ENCODE data around the gene USP47.
A peak's percentile ranks its signal among the peaks of the same experiment; 100 is the strongest.

Gene USP47

DNA sequence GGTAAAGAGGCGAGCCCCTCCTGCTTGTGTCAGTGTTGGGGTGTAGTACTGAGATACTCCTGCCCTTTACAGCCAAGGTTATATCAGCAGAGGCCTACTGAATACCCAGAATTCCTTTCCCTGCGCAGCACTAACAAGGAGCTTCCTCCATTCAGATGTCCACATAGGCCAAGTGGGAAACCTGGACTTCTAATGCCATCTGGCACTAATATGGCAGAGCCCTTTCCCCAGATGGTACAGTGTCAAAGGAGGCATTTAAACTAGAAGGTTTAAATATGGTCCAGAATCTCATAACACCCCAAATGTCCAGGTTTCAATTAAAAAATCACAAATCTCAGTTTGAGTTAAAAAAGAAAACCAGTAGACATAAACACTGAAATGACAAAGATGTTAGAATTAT, 68.8 kb downstream of the USP47 start:
- DNase-seq (ENCODE audit: low read depth) = no peak
- TF ChIP-seq, protein P1, sequence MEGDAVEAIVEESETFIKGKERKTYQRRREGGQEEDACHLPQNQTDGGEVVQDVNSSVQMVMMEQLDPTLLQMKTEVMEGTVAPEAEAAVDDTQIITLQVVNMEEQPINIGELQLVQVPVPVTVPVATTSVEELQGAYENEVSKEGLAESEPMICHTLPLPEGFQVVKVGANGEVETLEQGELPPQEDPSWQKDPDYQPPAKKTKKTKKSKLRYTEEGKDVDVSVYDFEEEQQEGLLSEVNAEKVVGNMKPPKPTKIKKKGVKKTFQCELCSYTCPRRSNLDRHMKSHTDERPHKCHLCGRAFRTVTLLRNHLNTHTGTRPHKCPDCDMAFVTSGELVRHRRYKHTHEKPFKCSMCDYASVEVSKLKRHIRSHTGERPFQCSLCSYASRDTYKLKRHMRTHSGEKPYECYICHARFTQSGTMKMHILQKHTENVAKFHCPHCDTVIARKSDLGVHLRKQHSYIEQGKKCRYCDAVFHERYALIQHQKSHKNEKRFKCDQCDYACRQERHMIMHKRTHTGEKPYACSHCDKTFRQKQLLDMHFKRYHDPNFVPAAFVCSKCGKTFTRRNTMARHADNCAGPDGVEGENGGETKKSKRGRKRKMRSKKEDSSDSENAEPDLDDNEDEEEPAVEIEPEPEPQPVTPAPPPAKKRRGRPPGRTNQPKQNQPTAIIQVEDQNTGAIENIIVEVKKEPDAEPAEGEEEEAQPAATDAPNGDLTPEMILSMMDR (IDR thresholded peaks at IDR 0.05; ENCODE audit: insufficient read depth, low read depth, low read length, missing control alignments) = no peak
- H3K4me3 ChIP-seq (ENCODE audit: low read length) = no peak overlapping the region

DNA sequence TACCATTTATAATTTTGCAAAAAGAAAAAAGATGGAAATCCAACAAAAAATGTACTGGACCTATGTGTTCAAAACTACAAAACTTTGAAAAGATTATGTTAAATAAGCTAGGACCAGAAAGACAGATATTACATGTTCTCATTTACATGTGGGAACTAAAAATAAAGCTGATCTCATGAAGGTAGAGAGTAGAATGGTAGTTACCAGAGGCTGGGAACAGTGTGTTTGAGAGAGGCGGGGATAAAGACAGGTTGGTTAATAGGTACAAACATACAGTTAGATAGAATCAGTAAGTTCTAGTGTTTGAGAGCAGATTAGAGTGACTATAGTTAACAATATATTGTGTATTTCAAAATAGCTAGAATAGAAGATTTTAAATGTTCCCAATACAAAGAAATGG, 71.6 kb downstream of the USP47 start:
- no peak for DNase-seq (ENCODE audit: low read depth)
- no peak overlapping the region for H3K4me3 ChIP-seq (ENCODE audit: low read length)
- TF ChIP-seq, protein P1 (IDR thresholded peaks at IDR 0.05; ENCODE audit: insufficient read depth, low read depth, low read length, missing control alignments) = no peak

- TF ChIP-seq, protein P1 (IDR thresholded peaks at IDR 0.05; ENCODE audit: insufficient read depth, low read depth, low read length, missing control alignments) = no peak
- DNase-seq (ENCODE audit: low read depth) = no peak
- no peak overlapping the region for H3K4me3 ChIP-seq (ENCODE audit: low read length)
Measured at GRCh38 chr11:11915625-11916024, 73.9 kb downstream of the USP47 start.

DNA sequence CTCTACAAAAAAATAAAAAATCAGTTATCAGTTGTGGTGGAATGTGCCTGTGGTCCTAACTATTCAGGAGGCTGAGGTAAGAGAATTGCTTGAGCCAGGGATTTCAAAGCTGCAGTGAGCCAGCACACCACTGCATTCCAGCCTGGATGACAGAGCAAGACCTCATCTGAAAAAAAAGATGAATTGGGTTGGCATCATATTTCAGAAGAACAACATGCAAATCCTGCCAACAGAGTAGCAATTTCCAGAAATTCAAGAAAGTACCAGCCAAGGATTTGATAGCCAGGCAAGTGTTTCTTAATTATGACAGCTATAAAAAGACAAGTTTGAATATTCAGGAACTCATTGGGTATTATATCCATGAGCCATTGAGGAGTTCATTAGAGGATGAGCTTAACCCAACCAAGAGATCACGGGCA, 75.2 kb downstream of the USP47 start:
- TF ChIP-seq, protein P1 (IDR thresholded peaks at IDR 0.05; ENCODE audit: insufficient read depth, low read depth, low read length, missing control alignments) = no peak
- peak; percentile 63 for DNase-seq (ENCODE audit: low read depth)
- no peak overlapping the region for H3K4me3 ChIP-seq (ENCODE audit: low read length)

DNA sequence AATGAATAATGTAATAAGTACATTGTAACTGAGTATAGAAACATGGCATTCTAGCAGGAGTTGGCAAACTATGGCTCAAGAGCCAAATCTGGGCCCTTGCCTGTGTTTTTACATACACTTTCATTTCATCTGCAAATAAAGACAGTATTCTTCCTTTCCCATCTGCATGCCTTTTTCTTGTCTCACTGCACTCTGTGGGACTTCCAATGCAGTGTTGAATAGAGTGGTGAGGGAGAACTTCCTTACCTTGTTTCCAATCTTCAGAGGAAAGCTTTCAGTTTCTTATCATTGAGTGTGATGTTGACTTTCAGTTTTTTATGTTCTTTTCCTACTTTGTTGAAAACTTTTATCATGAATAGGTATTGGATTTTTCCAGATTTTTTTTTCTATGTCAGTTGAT, 82.1 kb downstream of the USP47 start:
- no peak overlapping the region for H3K4me3 ChIP-seq (ENCODE audit: low read length)
- TF ChIP-seq, protein P1 (IDR thresholded peaks at IDR 0.05; ENCODE audit: insufficient read depth, low read depth, low read length, missing control alignments) = no peak
- DNase-seq (ENCODE audit: low read depth) = no peak

DNA sequence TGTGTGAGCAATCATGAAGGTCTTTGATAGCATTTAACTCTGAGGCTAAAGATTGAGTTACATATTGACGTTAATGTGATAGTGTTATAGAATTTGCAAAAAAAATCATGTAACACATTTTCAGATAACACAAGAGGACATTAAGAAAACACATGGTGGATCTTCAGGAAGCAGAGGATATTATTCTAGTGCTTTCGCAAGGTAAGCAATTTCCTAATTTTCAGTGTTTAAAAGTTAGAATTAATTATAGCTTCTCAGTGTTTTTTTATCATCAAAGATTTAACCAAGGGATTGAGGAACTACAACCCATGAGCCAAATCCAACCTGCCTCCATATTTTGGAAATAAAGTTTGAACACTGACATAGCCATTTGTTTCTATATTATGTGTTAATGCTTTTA, 88.1 kb downstream of the USP47 start:
- H3K4me3 ChIP-seq (ENCODE audit: low read length) = no peak overlapping the region
- no peak for DNase-seq (ENCODE audit: low read depth)
- TF ChIP-seq, protein P1 (IDR thresholded peaks at IDR 0.05; ENCODE audit: insufficient read depth, low read depth, low read length, missing control alignments) = no peak

- no peak overlapping the region for H3K4me3 ChIP-seq (ENCODE audit: low read length)
- TF ChIP-seq, protein P1 (IDR thresholded peaks at IDR 0.05; ENCODE audit: insufficient read depth, low read depth, low read length, missing control alignments) = peak; percentile 58
- peak; percentile 70 for DNase-seq (ENCODE audit: low read depth)
Measured at GRCh38 chr11:11931461-11932055, 89.8 kb downstream of the USP47 start.

Data from epithelial cell of esophagus (primary cell).